Measurements from ENCODE around the gene PTGFRN. TPM values are rescaled to one million over a fixed set of nuclear protein-coding genes. Genes with fewer than 3 reads are reported as not detected.

PTGFRN gene
- total and polyA plus RNA-seq, 9 of the 15 experiments (the other 6 are each of a cell fraction or from before 2014, with no cell fraction given), result 17.3 to 33.1 (median 25.7) TPM

DNA sequence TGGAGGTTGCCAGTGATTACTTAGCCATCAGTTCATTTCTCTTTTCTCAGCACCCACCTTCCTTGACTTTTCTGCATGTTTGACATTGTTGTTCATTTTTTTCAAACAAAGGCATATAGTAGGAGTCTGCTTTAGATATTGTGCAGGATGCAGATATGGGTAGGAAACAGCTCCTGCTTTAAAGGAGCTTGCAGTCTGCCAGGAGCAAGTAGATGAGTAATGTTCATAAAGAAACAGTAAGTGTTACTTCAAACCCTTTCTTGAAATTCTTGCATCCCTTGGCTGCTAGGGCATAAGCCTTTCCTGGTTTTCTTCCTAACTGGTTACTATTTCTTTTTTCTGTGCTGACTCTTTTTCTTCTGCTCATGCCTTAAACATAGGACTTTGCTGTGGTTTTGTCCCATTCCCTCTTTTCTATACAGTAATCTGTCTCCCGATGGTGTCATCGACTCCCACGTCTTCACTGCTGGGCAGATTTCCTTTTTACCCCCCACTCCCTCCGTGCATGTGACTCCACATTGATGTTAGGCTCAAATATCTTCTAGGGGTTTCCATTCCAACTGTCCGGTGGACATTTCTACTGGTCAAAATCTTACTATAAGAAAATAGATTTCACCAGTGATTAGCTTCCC, 20.4 kb downstream of the PTGFRN start:
- H3K9ac ChIP-seq (ENCODE audit: insufficient read depth in 1 of 2, low read depth in 2 of 2, low read length in 2 of 2), result no peak overlapping the region
- TF ChIP-seq E2F3 (CRISPR knock-in tag; IDR thresholded peaks at IDR 0.05), result no peak
- TF ChIP-seq CHD1 (IDR thresholded peaks at IDR 0.05; ENCODE audit: low read length), result no peak
- TF ChIP-seq ZNF75A (CRISPR knock-in tag; IDR thresholded peaks at IDR 0.05), result no peak
- no peak for TF ChIP-seq ZNF77 (CRISPR knock-in tag; IDR thresholded peaks at IDR 0.05)
- no peak for TF ChIP-seq KAT2B (IDR thresholded peaks at IDR 0.05; ENCODE audit: low read depth, low read length)
- TF ChIP-seq TBL1XR1 (IDR thresholded peaks at IDR 0.05; ENCODE audit: low read length in 2 of 2), result no peak
- no peak for TF ChIP-seq FOXJ3 (CRISPR knock-in tag; IDR thresholded peaks at IDR 0.05)
- TF ChIP-seq ZNF830 (CRISPR knock-in tag; IDR thresholded peaks at IDR 0.05), result no peak
- TF ChIP-seq NR2C2 (CRISPR knock-in tag; IDR thresholded peaks at IDR 0.05), result no peak
- no peak for TF ChIP-seq NR2C2 (tag; IDR thresholded peaks at IDR 0.05)
- no peak for TF ChIP-seq TAF9B (IDR thresholded peaks at IDR 0.05; ENCODE audit: partially characterized antibody)
- no peak for TF ChIP-seq MAFK (IDR thresholded peaks at IDR 0.05; ENCODE audit: low read length)
- TF ChIP-seq MTA2 (IDR thresholded peaks at IDR 0.05; ENCODE audit: low read depth), result no peak
- 0 out of 2 replicates have a peak, but pooled peaks have one; percentile 10 for TF ChIP-seq ATF7 (IDR thresholded peaks at IDR 0.05)
- no peak for TF ChIP-seq TBP (optimal IDR thresholded peaks at IDR 0.05; ENCODE audit: low read depth, low read length)
- no peak for TF ChIP-seq SREBF2 (CRISPR knock-in tag; IDR thresholded peaks at IDR 0.05)
- no peak for TF ChIP-seq EHMT2 (IDR thresholded peaks at IDR 0.05)
- TF ChIP-seq, protein P1, sequence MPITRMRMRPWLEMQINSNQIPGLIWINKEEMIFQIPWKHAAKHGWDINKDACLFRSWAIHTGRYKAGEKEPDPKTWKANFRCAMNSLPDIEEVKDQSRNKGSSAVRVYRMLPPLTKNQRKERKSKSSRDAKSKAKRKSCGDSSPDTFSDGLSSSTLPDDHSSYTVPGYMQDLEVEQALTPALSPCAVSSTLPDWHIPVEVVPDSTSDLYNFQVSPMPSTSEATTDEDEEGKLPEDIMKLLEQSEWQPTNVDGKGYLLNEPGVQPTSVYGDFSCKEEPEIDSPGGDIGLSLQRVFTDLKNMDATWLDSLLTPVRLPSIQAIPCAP (CRISPR knock-in tag; IDR thresholded peaks at IDR 0.05; ENCODE audit: borderline replicate concordance), result no peak
- no peak for TF ChIP-seq CSDE1 (IDR thresholded peaks at IDR 0.05)
- no peak for TF ChIP-seq HNRNPUL1 (IDR thresholded peaks at IDR 0.05; ENCODE audit: low read length)

More for the DNA sequence above, 20.4 kb downstream of the PTGFRN start:
- intact Hi-C loops (cut with micrococcal nuclease) (loop anchor here (10.0 kb wide), 1 partner anchor 125 kb away; no protein-coding TSS in a partner anchor), in situ Hi-C loops (cut with MboI) (loop anchor here (10.0 kb wide), 1 partner anchor 195 kb away; no protein-coding TSS in a partner anchor)
- H3K4me3 ChIP-seq, result no peak overlapping the region
- no peak for FAIRE-seq
- WGBS (ENCODE audit: insufficient coverage, low coverage, missing lambda C conversion rate), result 18% methylated on average over 5 of the region's 5 CpGs
- POLR2A ChIA-PET, result interaction anchor here (0.7 to 2.2 kb wide), 5 partner anchors 9 to 202 kb away, joined by 3 to 9 read pairs (median 3); no protein-coding TSS in a partner anchor
- H2AFZ ChIP-seq (ENCODE audit: low read depth, low read length), result no peak overlapping the region
- peak; percentile 9; the same call in 1 of the 3 replicates for ATAC-seq
- peak in 1 of 4 experiments; percentile 33 for DNase-seq (ENCODE audit: extremely low read depth in 1 of 4, low spot score in 3 of 4)
- no peaks in the 10 kb centered on the region for H4K20me1 ChIP-seq (replicated peaks; ENCODE audit: control insufficient read depth, insufficient read depth, low read length)
- 0 out of 3 replicates have a peak, but pooled peaks cover 4% of the 10 kb centered on the region for H3K79me2 ChIP-seq (ENCODE audit: control insufficient read depth, insufficient read depth, low read length)
- H3K9me1 ChIP-seq (ENCODE audit: control insufficient read depth, insufficient read depth, low read length), result peaks cover 4% of the 10 kb centered on the region
- BruUV-seq (replicated peaks), result no TSS peak
- CTCF ChIA-PET (ENCODE audit: low intra/inter-chr PET ratio), result no interaction called here
- H3K4me1 ChIP-seq (replicated peaks in 1 of 2; ENCODE audit: control insufficient read depth in 2 of 2, insufficient read depth in 2 of 2, low read length in 2 of 2), result peaks cover 9 to 32% of the 10 kb centered on the region in 2 experiments
- H3K27me3 ChIP-seq (ENCODE audit: control insufficient read depth in 2 of 2, insufficient read depth in 2 of 2, low read length in 2 of 2), result no peaks in the 10 kb centered on the region
- no peak overlapping the region for H3K4me2 ChIP-seq (ENCODE audit: insufficient read depth, low read length)
- no peak overlapping the region for H3K27ac ChIP-seq (ENCODE audit: extremely low read depth, low read depth, low read length)
- H3K9me3 ChIP-seq (replicated peaks; ENCODE audit: control insufficient read depth, insufficient read depth, low read depth, low read length), result no peaks in the 10 kb centered on the region
- peaks cover 20% of the 10 kb centered on the region; the same call in 2 of the 3 replicates for H3K36me3 ChIP-seq (ENCODE audit: control insufficient read depth, insufficient read depth, low read length)
